Measurements from ENCODE around the gene GABARAP. TPM values are rescaled to one million over a fixed set of nuclear protein-coding genes. Genes with fewer than 3 reads are reported as not detected.

The GABARAP gene
- total and polyA plus RNA-seq, 10 of the 15 experiments (the other 5 are each of a cell fraction or from before 2014, with no cell fraction given): 134 to 613 (median 285) TPM

- no peak for TF ChIP-seq ZZZ3 (IDR thresholded peaks at IDR 0.05; ENCODE audit: control insufficient read depth, insufficient read length, low read depth)
- TF ChIP-seq RELA (IDR thresholded peaks at IDR 0.05; ENCODE audit: borderline replicate concordance, partially characterized antibody): peak; percentile 71
- no peak for TF ChIP-seq USF2 (IDR thresholded peaks at IDR 0.05; ENCODE audit: borderline replicate concordance, low read depth, low read length)
- no peak for TF ChIP-seq SUPT20H (IDR thresholded peaks at IDR 0.05; ENCODE audit: borderline replicate concordance, control insufficient read depth, low read depth, low read length)
- peak; percentile 81 for TF ChIP-seq SPI1 (IDR thresholded peaks at IDR 0.05; ENCODE audit: borderline replicate concordance, insufficient read depth, low read depth, low read length)
- TF ChIP-seq EED (IDR thresholded peaks at IDR 0.05; ENCODE audit: low read depth): peak; percentile 51
- TF ChIP-seq EZH2 (IDR thresholded peaks at IDR 0.05; ENCODE audit: borderline replicate concordance, control insufficient read depth, low read depth, low read length): no peak
- TF ChIP-seq POU2F2 (IDR thresholded peaks at IDR 0.05; ENCODE audit: borderline replicate concordance, low read depth, low read length): 0 out of 3 replicates have a peak, but pooled peaks have one; percentile 35
- peak; percentile 51 for TF ChIP-seq MXI1 (IDR thresholded peaks at IDR 0.05; ENCODE audit: low read depth, low read length)
- peak; percentile 91 for TF ChIP-seq CHD2 (IDR thresholded peaks at IDR 0.05; ENCODE audit: borderline replicate concordance, low read depth, low read length)
- TF ChIP-seq NFIC (IDR thresholded peaks at IDR 0.05; ENCODE audit: low read depth, low read length): no peak
- TF ChIP-seq LARP7 (IDR thresholded peaks at IDR 0.05): peak; percentile 60; the same call in 1 of the 2 replicates
- peak; percentile 30 for TF ChIP-seq BCL3 (IDR thresholded peaks at IDR 0.05; ENCODE audit: borderline replicate concordance, insufficient read depth, low read depth, low read length, poor library complexity, severe bottlenecking)
- 0 out of 2 replicates have a peak, but pooled peaks have one; percentile 50 for TF ChIP-seq MLLT1 (IDR thresholded peaks at IDR 0.05)
- TF ChIP-seq YY1 (IDR thresholded peaks at IDR 0.05; ENCODE audit: low read depth, low read length): peak; percentile 95
- 0 out of 4 replicates have a peak, but pooled peaks of 1 of the 2 experiments have one; percentile 40 for TF ChIP-seq SRF (IDR thresholded peaks at IDR 0.05; ENCODE audit: low read depth in 2 of 2, low read length in 2 of 2)
- no peak for TF ChIP-seq TCF7 (IDR thresholded peaks at IDR 0.05; ENCODE audit: borderline replicate concordance)
- TF ChIP-seq RUNX3 (IDR thresholded peaks at IDR 0.05; ENCODE audit: low read length): peak; percentile 70
- no peak for TF ChIP-seq CEBPB (IDR thresholded peaks at IDR 0.05; ENCODE audit: borderline replicate concordance in 1 of 2, low read depth in 2 of 2, low read length in 2 of 2)
- TF ChIP-seq RCOR1 (conservative IDR thresholded peaks at IDR 0.05; ENCODE audit: low read depth, low read length): no peak
- TF ChIP-seq NKRF (conservative IDR thresholded peaks at IDR 0.05): no peak; the same call in 1 of the 2 replicates
- TF ChIP-seq MAX (IDR thresholded peaks at IDR 0.05; ENCODE audit: low read depth, low read length): no peak
- TF ChIP-seq ZNF24 (IDR thresholded peaks at IDR 0.05): no peak
These were observed 2.9 kb downstream of the GABARAP start, which contains the start of gene PHF23 (continued) for GRCh38 chr17:7239091-7240027.

All from GM12878 (cell line).